Vagina (tissue), 2 donors: ENCODE measurements around the gene SLC11A2. TPM values are rescaled to one million over a fixed set of nuclear protein-coding genes. Genes with fewer than 3 reads are reported as not detected.
A peak's percentile ranks its signal among the peaks of the same experiment; 100 is the strongest.

Experiments used
- DNase-seq, 2 donors: peaks; one replicate each; pipeline ENCODE4 v3.0.0-alpha.2; 2017; ENCODE audit errors: extremely low spot score in 2 of 2
- H3K27ac ChIP-seq: fragments of 200-600 bp; sonication (generic); one replicate; pipeline ENCODE4 v1.5.1; 2019
- H3K27me3 ChIP-seq: fragments of 200-600 bp; sonication (generic); one replicate; pipeline ENCODE4 v1.5.1; 2019
- H3K36me3 ChIP-seq, 2 donors: fragments of 200-600 bp; sonication (generic); one replicate each; pipeline ENCODE4 v1.5.1; 2017 to 2019
- H3K4me1 ChIP-seq: fragments of 200-600 bp; sonication (generic); one replicate; pipeline ENCODE4 v1.5.1; 2019
- H3K4me3 ChIP-seq, 2 donors: fragments of 200-600 bp; sonication (generic); 1 replicate in 1 of 2; 2 replicates in 1 of 2; pipeline ENCODE4 v1.5.1; 2016 to 2019
- H3K9me3 ChIP-seq: fragments of 200-600 bp; sonication (generic); one replicate; pipeline ENCODE4 v1.5.1; 2019
- POLR2A ChIP-seq, 2 donors: fragments of 450-650 bp; IDR thresholded peaks; one replicate each; pipeline ENCODE4 v1.6.1; 2017; ENCODE audit warnings: antibody characterized with exemption in 2 of 2, mild to moderate bottlenecking in 2 of 2, moderate library complexity in 2 of 2
- POLR2AphosphoS5 ChIP-seq, 2 donors: sonication (generic); formaldehyde crosslinking; IDR thresholded peaks; one replicate each; pipeline ENCODE4 v1.9.0; 2017; ENCODE audit warnings: antibody characterized with exemption in 2 of 2, mild to moderate bottlenecking in 2 of 2, low read depth in 1 of 2; ENCODE audit not compliant: insufficient read depth in 1 of 2
- intact Hi-C: fragments of 100-400 bp; cut with DNase I; formaldehyde crosslinking; loops from one replicate; pipeline ENCODE4 v1.15.1; 2023
- total RNA-seq: library from RNA; depleted of rRNA; stranded (reverse); fragments of >200 nt; gene quantifications from one replicate; pipeline ENCODE4 v1.2.3, GENCODE V29; 2016
- TF ChIP-seq, protein P1 (sequence below), 3 experiments: fragments of 450-650 bp in 2 of 3; fragments of 200-600 bp in 1 of 3; sonication (generic) in 1 of 3; IDR thresholded peaks; one replicate each; pipeline ENCODE4 v1.5.1; 2017 to 2019; ENCODE audit warnings: antibody characterized with exemption in 3 of 3, mild to moderate bottlenecking in 2 of 3, moderate library complexity in 2 of 3

Gene SLC11A2
- total RNA-seq, 1 donor from 2014 or later, result 40.8 TPM

DNA sequence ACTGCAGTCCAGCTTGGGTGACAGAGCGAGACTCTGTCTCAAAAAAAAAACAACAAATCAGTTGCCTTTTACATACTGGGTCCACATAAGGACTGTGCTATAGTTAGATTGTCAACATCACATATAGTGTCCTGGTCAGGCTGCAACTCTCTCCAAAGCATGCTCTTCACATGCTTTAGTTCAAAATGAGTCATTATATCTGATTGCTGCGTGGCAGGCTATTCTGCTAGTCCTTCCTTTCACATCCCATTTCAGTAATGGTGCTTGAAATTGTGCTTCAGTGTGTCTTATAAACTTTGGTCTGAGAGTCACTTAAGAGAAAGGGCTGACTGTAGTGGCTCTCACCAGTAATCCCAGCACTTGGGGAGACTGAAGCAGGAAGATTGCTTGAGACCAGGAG lies 28.9 kb upstream of the SLC11A2 start:
- no peaks in the 10 kb centered on the region for H3K27me3 ChIP-seq
- no peaks in the 10 kb centered on the region for H3K9me3 ChIP-seq
- no peak overlapping the region for H3K4me3 ChIP-seq
- no peak overlapping the region for H3K27ac ChIP-seq
- no peak for TF ChIP-seq POLR2A (IDR thresholded peaks at IDR 0.05)
- no peak for TF ChIP-seq POLR2AphosphoS5 (IDR thresholded peaks at IDR 0.05; ENCODE audit: insufficient read depth in 1 of 2, low read depth in 1 of 2)
- TF ChIP-seq, protein P1, sequence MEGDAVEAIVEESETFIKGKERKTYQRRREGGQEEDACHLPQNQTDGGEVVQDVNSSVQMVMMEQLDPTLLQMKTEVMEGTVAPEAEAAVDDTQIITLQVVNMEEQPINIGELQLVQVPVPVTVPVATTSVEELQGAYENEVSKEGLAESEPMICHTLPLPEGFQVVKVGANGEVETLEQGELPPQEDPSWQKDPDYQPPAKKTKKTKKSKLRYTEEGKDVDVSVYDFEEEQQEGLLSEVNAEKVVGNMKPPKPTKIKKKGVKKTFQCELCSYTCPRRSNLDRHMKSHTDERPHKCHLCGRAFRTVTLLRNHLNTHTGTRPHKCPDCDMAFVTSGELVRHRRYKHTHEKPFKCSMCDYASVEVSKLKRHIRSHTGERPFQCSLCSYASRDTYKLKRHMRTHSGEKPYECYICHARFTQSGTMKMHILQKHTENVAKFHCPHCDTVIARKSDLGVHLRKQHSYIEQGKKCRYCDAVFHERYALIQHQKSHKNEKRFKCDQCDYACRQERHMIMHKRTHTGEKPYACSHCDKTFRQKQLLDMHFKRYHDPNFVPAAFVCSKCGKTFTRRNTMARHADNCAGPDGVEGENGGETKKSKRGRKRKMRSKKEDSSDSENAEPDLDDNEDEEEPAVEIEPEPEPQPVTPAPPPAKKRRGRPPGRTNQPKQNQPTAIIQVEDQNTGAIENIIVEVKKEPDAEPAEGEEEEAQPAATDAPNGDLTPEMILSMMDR (IDR thresholded peaks at IDR 0.05), result no peak
- no peaks in the 10 kb centered on the region for H3K4me1 ChIP-seq
- no peak for DNase-seq
- peaks cover 0 to 74% of the 10 kb centered on the region in 2 donors for H3K36me3 ChIP-seq
- intact Hi-C loops, result no loop called here

DNA sequence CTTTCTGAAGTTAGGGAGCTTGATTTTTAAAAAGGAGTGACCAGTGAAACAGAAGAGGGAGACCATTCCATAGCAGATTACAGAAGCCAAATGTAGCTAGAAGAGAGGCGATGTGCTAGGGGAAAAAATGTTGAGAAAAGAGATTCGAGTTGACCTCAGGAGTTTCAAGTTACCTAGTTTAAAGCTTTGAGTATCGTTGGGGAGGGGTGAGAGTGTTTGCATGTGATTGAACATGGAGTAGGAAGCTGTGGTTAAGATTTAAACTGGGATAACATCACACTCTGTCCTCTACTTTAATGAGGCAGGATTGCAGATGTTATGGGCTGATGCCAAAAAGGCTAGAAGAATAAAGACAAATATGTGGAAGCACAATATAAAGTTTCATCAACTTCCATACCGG lies 25.6 kb upstream of the SLC11A2 start:
- H3K27ac ChIP-seq, result no peak overlapping the region
- peaks cover 21% of the 10 kb centered on the region for H3K4me1 ChIP-seq
- TF ChIP-seq, protein P1 (IDR thresholded peaks at IDR 0.05), result no peak
- intact Hi-C loops, result no loop called here
- H3K27me3 ChIP-seq, result no peaks in the 10 kb centered on the region
- H3K36me3 ChIP-seq, result peaks cover 0 to 41% of the 10 kb centered on the region in 2 donors
- DNase-seq, result no peak
- H3K9me3 ChIP-seq, result no peaks in the 10 kb centered on the region
- H3K4me3 ChIP-seq, result no peak overlapping the region

DNA sequence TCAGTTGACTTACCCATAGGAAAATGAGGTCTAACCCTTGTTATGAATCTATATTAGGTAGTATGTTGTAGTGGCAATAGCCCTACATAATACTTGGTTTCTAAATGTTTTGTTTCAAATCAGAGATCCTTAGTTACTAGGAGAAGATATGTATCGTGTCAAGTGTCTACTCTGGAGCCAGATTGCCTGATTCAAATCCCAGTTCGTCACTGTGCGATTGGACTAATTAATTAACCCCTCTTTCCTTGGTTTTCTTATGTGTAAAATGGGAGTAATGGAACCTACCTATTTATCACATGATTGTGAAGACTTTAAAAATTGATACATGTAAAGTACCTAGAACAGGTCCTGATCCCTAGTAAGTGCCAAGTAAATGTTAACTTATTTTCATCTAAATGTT lies 23.3 kb upstream of the SLC11A2 start:
- intact Hi-C loops, result no loop called here
- peaks cover 0 to 25% of the 10 kb centered on the region in 2 donors for H3K36me3 ChIP-seq
- H3K27me3 ChIP-seq, result no peaks in the 10 kb centered on the region
- DNase-seq, result no peak
- H3K9me3 ChIP-seq, result no peaks in the 10 kb centered on the region
- H3K27ac ChIP-seq, result no peak overlapping the region
- TF ChIP-seq, protein P1 (IDR thresholded peaks at IDR 0.05), result no peak
- no peak for TF ChIP-seq POLR2AphosphoS5 (IDR thresholded peaks at IDR 0.05; ENCODE audit: insufficient read depth in 1 of 2, low read depth in 1 of 2)
- TF ChIP-seq POLR2A (IDR thresholded peaks at IDR 0.05), result no peak
- peaks cover 21% of the 10 kb centered on the region for H3K4me1 ChIP-seq
- peak overlapping the region in 1 of 2 donors; percentile 49 for H3K4me3 ChIP-seq

- H3K9me3 ChIP-seq, result no peaks in the 10 kb centered on the region
- intact Hi-C loops, result no loop called here
- H3K36me3 ChIP-seq, result peaks cover 0 to 17% of the 10 kb centered on the region in 2 donors
Measured at GRCh38 chr12:51048661-51049251, 22.6 kb upstream of the SLC11A2 start.

More at GRCh38 chr12:51048661-51049251, 22.6 kb upstream of the SLC11A2 start:
- peaks cover 21% of the 10 kb centered on the region for H3K4me1 ChIP-seq
- TF ChIP-seq POLR2A (IDR thresholded peaks at IDR 0.05), result no peak
- TF ChIP-seq, protein P1 (IDR thresholded peaks at IDR 0.05), result no peak
- TF ChIP-seq POLR2AphosphoS5 (IDR thresholded peaks at IDR 0.05; ENCODE audit: insufficient read depth in 1 of 2, low read depth in 1 of 2), result no peak
- DNase-seq, result no peak
- no peaks in the 10 kb centered on the region for H3K27me3 ChIP-seq
- H3K4me3 ChIP-seq, result peak overlapping the region; percentile 49 to 81
- peak overlapping the region; percentile 89 for H3K27ac ChIP-seq
